NCI-H526 treated with DMSO at 0.1 percent for 48 hours (cell line): ENCODE measurements around the gene GFRA4.

Experiments
- DNase-seq: peaks from one replicate; lab custom pipeline; 2025; lab: John Stamatoyannopoulos, UW

GFRA4 gene

DNA sequence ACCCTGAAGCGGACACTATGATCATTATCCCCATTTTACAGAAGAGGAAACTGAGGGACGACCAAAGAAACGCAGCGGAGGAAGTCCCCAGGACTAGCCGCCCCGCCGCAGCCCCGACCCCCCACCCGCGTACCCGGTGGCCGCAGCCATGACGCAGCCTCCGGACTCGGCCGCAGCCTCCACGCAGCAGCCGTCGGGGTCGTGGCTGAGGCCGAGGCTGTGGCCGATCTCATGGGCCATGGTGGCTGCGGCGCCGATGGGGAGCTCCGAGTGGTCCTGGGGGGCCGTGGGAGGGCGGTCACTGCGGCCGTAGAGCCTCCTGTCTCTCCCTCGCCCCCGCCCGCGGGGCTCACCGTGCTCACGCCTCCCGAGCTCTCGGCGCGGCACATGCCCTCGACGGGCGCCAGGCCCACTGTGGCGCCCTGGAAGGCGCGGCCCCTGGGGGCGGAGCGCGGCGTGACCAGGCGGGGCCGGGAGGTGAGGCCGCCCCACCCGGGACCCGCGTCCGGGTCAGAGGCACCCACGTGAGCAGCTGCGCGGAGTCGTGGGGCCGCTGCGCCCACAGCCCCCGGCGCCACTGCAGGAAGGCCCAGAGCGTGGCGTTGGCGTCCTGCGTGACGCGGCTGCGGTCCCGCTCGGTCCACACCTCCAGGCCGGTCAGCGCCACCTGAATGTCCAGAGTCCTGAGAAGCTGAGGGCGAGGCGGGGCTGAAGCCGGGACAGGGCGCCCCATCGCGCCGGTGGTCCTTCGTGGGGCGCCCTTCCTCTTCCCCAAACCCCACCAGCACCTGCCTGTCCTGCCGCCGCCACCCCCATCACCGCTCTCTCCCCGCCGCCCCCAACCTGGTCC, 10.2 kb upstream of the GFRA4 start:
- DNase-seq: no peak

GRCh38 chr20:3672547-3673171, 9.5 kb upstream of the GFRA4 start:
- DNase-seq: no peak

- DNase-seq: no peak
These were observed 8.9 kb upstream of the GFRA4 start for GRCh38 chr20:3671986-3672546.

DNA sequence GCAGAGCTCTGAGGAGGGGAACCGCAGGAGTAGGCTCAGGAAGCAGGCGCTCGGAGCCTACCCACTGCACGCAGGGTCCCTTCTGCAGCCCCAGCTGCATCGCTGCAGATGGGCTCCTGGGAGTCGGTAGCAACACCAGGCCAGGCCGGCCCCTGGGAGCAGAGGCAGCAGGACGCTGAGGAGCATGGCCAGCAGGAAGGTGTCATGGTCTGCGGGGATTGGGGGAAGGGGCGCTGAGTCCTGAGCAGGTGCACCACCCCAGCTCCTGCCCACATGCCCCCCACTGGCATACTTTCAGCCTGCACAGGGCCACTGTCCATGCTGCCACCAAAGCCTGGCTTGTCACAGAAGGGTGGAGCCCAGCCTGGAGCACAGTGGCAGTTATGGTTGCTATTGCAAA, 7.7 kb upstream of the GFRA4 start:
- DNase-seq: no peak

DNA sequence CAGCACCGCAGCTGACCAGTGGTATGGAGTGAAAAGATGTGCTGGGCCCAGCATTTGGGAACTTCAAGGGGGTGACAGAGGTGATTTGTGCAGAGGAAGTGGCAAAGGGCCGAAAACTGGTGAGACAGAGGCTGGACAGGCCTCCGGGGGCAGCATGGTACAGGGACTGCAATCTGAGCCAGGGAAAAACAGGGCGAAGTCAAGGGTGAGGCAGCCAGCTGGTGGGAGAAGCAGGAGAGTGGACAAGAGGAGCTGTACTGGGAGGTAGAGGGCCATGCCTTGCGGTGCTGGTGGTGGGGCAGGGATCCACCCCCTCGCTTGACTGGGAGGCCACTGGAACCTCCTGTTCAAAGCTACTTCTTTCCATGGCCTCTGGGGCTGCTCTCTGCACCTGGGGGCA, 7.3 kb upstream of the GFRA4 start:
- DNase-seq: no peak

- no peak for DNase-seq
These were observed 6.6 kb upstream of the GFRA4 start for GRCh38 chr20:3669710-3670367.

DNA sequence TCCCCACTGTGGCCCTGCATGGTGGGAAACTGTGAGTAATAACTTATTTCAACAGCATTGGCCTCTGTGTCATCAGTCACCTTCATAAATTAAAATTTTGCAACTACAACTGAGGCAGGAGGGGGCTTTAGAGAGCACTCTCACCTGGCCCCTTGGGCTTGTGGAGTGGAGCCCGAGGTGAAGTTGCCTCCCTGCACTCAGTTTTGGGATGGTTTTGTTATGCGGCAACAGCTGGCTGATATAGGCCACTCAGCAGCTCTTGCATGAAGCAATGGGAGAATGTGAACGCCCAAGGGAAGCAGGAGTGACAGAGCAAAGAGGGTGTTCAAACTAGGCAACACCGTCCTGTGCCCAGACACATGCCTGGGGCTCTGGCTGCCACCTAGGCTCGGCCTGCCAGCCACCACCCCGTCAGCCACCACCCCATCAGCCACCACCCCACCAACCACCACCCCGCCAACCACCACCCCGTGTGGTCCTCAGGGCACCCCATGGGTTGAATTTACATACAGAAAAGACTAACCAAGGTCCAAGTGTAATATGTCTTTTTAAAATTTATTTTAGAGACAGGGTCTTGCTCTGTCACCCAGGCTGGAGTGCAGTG, 4.3 kb upstream of the GFRA4 start:
- no peak for DNase-seq

DNA sequence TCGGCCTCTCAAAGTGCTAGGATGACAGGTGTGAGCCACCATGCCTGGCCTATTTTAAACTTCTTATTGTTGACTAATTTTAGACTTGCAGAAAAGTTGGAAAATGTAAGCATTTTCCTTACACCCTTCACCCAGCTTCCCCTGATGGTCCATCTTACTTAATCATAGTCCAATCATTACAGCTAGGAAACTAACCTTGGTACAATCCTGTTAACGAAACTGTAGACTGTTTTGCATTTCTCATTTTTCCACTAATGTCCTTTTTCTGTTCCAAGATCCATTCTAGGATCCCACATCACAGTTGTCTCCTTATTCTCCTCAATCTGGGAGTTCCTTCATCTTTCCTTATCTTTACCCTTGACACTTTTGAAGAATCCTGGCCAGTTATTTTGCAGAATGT, 659 bp upstream of the GFRA4 start:
- no peak for DNase-seq

DNA sequence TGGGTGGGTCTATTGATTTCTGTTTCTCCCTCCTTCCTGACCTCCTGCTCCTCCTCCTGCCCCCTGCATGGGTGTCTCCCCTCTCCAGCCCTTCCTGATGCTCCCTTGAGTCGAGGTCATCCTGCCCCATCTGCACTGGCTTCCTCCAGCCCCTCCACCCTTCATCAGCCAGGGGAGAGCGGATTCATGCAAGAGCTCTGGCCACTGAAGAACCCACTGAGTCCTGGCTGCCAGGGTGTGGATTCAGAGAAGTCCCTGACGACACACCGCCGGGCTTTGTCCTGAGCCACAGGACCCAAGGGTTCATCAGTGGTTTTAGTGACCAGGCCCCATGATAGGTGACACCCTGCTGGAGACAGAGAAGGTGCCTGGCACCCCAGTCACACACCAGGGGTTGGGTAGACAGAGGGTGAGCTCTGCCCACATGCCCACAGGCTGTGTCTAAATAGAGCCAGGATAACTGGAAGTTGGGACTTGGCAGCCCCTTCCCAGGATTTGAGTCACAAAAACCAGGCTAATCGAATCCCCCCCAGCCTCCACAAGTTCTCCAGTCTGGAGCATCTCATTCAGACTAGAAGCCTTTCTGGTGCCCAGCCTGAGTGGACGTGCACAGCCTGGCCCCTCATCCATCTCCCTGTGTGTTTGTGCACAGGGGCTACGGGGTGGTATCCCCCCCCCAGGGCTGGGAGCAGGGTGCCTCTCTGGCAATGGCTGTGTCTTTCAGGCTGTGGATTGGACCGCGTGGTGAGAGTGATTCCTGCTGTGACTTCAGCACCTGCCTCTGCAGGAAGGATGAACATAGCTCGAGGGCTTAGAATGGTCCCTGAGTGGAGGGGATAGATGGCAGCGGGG, 1.2 kb downstream of the GFRA4 start:
- no peak for DNase-seq

- DNase-seq: no peak
These were observed 2.0 kb downstream of the GFRA4 start for GRCh38 chr20:3661060-3661813.

GRCh38 chr20:3660262-3661059, 2.7 kb downstream of the GFRA4 start:
- DNase-seq: no peak

DNA sequence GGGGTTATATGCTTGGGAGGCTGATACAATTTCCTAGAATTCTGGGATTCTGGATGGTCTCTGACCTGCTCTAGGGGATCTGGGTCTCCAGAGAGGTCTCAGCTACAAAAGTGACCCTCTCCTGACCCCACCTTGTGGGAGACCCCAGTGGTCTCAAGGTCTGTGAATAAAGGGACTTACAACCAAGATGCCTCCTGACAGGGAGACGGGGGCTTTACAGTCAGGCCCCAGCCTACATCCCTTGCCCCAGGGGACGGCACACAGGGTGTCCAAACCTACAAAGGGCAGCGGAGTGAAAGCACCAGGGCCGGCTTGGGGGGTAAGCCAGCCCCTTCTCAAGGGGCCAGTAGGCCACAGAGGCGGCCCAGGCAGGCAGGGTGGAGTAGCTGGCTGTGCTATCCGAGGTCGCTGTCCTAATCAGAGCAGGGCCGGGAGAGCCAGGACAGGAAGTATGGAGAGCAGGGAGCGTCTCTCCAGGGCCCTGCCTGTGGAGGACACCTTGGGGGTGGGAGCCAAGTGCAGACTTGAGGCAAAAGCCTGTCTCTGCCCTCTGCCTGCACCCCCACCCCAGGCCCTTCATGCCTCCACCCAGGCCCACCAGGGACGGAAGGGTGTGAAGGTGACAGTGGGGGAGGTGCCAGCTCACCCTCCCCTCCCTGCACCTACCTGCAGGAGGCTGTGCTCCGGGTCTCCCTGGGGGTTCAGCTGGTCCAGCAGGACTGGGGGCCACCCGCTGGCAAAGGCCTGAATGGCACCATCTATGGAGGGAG, 3.5 kb downstream of the GFRA4 start:
- DNase-seq: no peak

- no peak for DNase-seq
These were observed 4.3 kb downstream of the GFRA4 start for GRCh38 chr20:3658716-3659491.

DNA sequence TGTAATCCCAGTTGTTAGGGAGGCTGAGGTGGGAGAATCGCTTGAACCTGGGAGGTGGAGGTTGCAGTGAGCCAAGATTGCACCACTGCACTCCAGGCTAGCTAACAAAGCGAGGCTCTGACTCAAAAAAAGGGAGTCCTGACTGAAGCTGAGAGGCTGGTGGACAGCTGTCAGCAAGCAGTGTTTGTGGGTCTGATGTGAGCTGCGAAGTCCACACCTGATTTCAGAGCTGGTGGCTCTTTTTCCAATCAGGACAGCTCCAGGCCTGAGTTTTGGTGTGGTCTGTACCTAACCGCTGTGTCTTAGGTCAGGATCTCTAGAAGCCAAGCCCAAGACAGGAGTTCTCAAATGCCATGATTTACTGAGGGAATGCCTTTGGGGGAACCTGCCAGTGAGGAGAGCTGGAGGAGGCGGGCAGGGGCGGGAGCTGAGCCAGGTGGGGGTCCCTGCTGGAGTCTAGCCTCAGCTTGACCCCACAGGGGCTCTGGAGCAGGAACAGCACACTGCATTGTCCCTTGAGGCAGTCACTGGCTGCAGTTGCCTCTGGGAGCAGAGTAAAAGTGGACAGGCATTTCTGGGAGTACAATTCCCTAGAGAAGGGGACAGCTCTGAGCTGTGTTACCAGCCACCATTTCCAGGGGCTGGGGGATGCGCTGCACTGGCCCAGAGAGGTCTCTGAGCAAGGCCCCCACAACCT, 5.0 kb downstream of the GFRA4 start:
- DNase-seq: no peak

- no peak for DNase-seq
These were observed 8.1 kb downstream of the GFRA4 start for GRCh38 chr20:3655131-3655405.

GRCh38 chr20:3654326-3655130, 8.7 kb downstream of the GFRA4 start:
- DNase-seq: peak; percentile 65

GRCh38 chr20:3653921-3654320, 9.3 kb downstream of the GFRA4 start:
- no peak for DNase-seq
